ENCODE measurements around the gene GSTT2. TPM values are rescaled to one million over a fixed set of nuclear protein-coding genes. Genes with fewer than 3 reads are reported as not detected.

The GSTT2 gene
- total RNA-seq, 1 donor from 2014 or later: 0.29 TPM

DNA sequence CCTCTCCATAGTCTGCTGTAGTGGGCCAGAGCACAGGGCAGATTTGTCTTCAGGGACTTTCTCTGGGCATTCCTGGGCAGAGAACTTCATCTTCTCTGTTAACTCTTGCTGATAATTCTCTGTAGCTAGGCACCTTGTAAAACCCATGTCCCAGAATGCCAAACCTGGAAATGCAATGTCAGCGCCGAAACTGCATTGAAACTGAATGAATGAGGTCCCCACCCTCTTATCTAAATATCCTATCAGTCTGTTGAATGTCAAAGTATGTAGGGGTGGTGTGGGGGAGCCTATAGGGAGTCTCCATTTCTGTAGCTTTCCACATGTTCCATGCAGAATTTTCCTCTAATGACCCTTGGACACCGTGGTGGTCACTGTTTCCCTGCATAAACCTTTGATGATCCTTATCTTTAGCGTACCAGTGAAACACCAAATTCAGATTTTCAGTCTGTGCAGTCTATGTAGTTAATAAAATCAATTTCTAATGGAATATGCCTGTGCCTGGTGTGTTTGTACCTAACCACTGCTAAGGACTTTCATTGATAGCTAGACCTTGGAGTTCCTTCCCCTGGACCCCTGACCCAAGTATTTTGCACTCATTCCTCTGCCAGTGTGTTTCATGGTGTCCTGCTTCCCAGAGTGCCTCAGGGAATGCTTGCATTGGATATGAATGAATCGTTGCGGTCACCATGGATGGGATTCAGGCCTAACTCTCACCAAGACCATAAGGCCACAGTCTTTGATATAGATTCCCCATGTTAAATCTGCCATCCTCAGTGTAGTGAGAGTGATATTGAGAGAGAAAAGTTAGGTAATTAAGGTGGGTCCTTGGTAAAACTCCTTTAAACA lies 28.7 kb downstream of the GSTT2 start:
- DNase-seq (ENCODE audit: low spot score in 2 of 2, unreplicated experiment in 2 of 2): no peak
- Mint-ChIP-seq H3K4me1 (peaks cover 14% of the 10 kb centered on the region), H3K27me3 (ENCODE audit: low read depth) (no peaks in the 10 kb centered on the region), H3K36me3 (no peaks in the 10 kb centered on the region), H3K9me3 (no peaks in the 10 kb centered on the region), H3K27ac (no peak overlapping the region), H3K4me3 (no peak overlapping the region)
- TF ChIP-seq, protein P1, sequence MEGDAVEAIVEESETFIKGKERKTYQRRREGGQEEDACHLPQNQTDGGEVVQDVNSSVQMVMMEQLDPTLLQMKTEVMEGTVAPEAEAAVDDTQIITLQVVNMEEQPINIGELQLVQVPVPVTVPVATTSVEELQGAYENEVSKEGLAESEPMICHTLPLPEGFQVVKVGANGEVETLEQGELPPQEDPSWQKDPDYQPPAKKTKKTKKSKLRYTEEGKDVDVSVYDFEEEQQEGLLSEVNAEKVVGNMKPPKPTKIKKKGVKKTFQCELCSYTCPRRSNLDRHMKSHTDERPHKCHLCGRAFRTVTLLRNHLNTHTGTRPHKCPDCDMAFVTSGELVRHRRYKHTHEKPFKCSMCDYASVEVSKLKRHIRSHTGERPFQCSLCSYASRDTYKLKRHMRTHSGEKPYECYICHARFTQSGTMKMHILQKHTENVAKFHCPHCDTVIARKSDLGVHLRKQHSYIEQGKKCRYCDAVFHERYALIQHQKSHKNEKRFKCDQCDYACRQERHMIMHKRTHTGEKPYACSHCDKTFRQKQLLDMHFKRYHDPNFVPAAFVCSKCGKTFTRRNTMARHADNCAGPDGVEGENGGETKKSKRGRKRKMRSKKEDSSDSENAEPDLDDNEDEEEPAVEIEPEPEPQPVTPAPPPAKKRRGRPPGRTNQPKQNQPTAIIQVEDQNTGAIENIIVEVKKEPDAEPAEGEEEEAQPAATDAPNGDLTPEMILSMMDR (IDR thresholded peaks at IDR 0.05; ENCODE audit: unreplicated experiment): no peak

DNA sequence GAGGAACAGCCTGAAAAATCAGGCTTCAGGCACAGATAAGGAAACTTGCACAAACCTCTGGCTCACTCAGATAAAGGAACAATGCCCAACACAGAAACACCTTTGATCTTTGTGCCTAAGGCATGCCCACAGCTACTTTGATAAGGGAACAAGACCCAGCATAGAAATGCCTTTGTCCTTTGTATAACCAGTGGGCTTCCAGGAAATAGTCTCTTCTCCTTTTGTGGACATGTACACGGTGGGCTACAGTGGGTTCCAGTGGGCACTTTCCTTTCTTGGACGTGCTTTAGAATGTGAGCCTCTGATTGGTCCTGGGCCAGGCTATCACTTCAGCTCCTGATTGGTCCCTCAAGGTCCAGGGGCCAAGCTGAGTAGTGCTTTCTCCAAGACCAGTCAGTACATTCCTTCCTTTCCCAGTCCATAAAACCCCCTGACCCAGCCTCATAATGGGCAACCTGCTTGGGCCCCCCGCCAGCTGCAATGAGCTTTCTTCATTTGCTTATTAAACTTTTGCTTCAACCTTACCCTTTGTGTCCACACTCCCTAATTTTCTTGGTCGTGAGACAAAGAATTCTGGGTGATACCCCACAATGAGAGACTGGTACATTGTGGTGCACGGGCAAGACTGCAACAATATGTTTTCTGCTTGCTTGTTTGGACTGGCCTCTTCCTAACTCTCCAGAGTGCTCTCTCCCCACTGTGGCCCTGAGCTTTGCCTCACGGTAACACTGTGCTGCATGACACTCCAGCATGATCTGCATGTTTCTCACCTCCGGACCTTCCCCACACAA lies 29.5 kb downstream of the GSTT2 start:
- peaks cover 16% of the 10 kb centered on the region for H3K4me1 Mint-ChIP-seq
- no peak for DNase-seq (ENCODE audit: low spot score in 2 of 2, unreplicated experiment in 2 of 2)
- no peak overlapping the region for H3K4me3 Mint-ChIP-seq
- H3K27me3 Mint-ChIP-seq (ENCODE audit: low read depth): no peaks in the 10 kb centered on the region
- TF ChIP-seq, protein P1 (IDR thresholded peaks at IDR 0.05; ENCODE audit: unreplicated experiment): no peak
- no peaks in the 10 kb centered on the region for H3K9me3 Mint-ChIP-seq
- no peak overlapping the region for H3K27ac Mint-ChIP-seq
- no peaks in the 10 kb centered on the region for H3K36me3 Mint-ChIP-seq

DNA sequence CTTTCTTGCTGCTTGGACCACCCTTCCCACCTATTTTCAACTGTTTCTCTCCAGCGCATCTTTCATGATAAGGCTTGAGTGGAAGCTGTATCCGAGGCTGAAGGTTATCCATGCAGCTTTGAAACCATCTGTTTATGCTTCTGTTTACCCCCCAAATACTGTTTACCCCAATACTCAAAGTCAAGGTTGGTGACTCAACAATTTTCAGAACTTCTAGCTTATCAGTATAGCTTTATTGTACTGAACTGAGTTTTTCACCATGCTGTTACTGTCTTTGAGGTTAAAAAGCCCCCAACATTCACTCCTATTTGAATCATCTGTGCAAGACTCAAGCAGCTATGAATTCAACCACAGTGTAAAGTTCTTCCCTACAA lies 30.1 kb downstream of the GSTT2 start:
- no peak for DNase-seq (ENCODE audit: low spot score in 2 of 2, unreplicated experiment in 2 of 2)
- Mint-ChIP-seq H3K4me3 (peak overlapping the region; percentile 36), H3K4me1 (peaks cover 16% of the 10 kb centered on the region), H3K27ac (peak overlapping the region; percentile 26), H3K36me3 (no peaks in the 10 kb centered on the region), H3K9me3 (no peaks in the 10 kb centered on the region), H3K27me3 (ENCODE audit: low read depth) (no peaks in the 10 kb centered on the region)
- TF ChIP-seq, protein P1 (IDR thresholded peaks at IDR 0.05; ENCODE audit: unreplicated experiment): no peak

DNA sequence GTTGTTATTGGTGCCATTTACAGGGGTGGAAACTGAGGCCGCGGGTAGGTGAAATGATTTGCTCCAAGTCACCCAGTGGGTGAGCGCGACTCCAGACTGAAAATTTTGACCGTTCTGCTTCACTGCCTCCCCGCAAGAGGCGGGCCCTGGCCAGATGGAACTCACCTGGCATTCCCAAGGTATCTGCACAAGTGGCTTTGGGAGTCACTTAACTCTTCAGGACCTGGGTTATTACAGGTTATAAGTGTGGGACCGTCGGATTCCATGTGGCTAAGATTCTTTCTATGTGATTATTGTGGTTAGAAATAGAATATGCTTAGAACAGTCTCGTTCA lies 31.8 kb downstream of the GSTT2 start:
- Mint-ChIP-seq H3K4me3 (peak overlapping the region; percentile 95), H3K27ac (peak overlapping the region; percentile 95), H3K27me3 (ENCODE audit: low read depth) (no peaks in the 10 kb centered on the region), H3K4me1 (peaks cover 16% of the 10 kb centered on the region), H3K9me3 (peaks cover 8% of the 10 kb centered on the region), H3K36me3 (peaks cover 3% of the 10 kb centered on the region)
- TF ChIP-seq, protein P1 (IDR thresholded peaks at IDR 0.05; ENCODE audit: unreplicated experiment): no peak
- no peak for DNase-seq (ENCODE audit: low spot score in 2 of 2, unreplicated experiment in 2 of 2)

DNA sequence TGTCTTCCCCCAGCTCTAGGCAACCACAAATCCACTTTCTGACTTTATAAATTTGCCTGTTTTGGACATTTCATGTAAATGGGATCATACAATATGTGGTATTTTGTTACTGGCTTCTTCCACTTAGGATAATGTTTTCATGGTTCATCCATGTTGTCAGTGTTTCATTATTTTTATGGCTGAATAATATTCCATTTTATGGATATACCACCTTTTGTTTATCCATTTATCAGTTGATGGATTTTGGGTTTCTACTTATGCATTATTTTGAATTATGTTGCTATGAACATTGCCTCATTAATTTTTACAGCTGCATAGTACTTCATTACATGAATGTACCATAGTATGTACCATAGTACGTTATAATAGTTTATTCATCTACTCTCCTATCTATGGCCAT lies 36.2 kb downstream of the GSTT2 start:
- Mint-ChIP-seq H3K27me3 (ENCODE audit: low read depth) (no peaks in the 10 kb centered on the region), H3K9me3 (peaks cover 8% of the 10 kb centered on the region), H3K4me1 (peaks cover 12% of the 10 kb centered on the region), H3K27ac (no peak overlapping the region), H3K36me3 (peaks cover 8% of the 10 kb centered on the region), H3K4me3 (no peak overlapping the region)
- DNase-seq (ENCODE audit: low spot score in 2 of 2, unreplicated experiment in 2 of 2): no peak
- TF ChIP-seq, protein P1 (IDR thresholded peaks at IDR 0.05; ENCODE audit: unreplicated experiment): no peak
